GM13976 (cell line): ENCODE data around the gene MTMR1.
A peak's percentile ranks its signal among the peaks of the same experiment; 100 is the strongest.

Experiments
- DNase-seq: peaks from one replicate; pipeline ENCODE4 v3.0.0; 2012; ENCODE audit warnings: low spot score
- CTCF ChIP-seq: IDR thresholded peaks from 2 replicates; pipeline ENCODE4 v1.5.1; 2012; ENCODE audit warnings: borderline replicate concordance, mild to moderate bottlenecking; ENCODE audit not compliant: insufficient read depth; ENCODE audit errors: extremely low read depth, missing control alignments, control extremely low read depth
- in situ Hi-C: fragments of 300-500 bp; cut with MboI; formaldehyde crosslinking; loops from one replicate; pipeline ENCODE4 v1.12.0; 2022; ENCODE audit warnings: low sequenced_read_pairs, mixed read lengths, inconsistent platforms; ENCODE audit not compliant: unreplicated experiment

The MTMR1 gene

GRCh38 chrX:150694738-150695410 is 1.7 kb downstream of the MTMR1 start:
- in situ Hi-C loops: loop anchor here (25.0 kb wide), 1 partner anchor 733 kb away; no protein-coding TSS in a partner anchor
- no peak for TF ChIP-seq CTCF

GRCh38 chrX:150696331-150696730 is 3.1 kb downstream of the MTMR1 start:
- in situ Hi-C loops: loop anchor here (25.0 kb wide), 1 partner anchor 734 kb away; no protein-coding TSS in a partner anchor
- no peak for TF ChIP-seq CTCF
- DNase-seq: no peak

More at GRCh38 chrX:150694738-150695410, 1.7 kb downstream of the MTMR1 start:
- DNase-seq: peak; percentile 61

- no peak for TF ChIP-seq CTCF
- in situ Hi-C loops: loop anchor here (25.0 kb wide), 1 partner anchor 735 kb away; no protein-coding TSS in a partner anchor
- DNase-seq: no peak
Measured at GRCh38 chrX:150696866-150697265, 3.7 kb downstream of the MTMR1 start.

GRCh38 chrX:150697641-150698040 is 4.4 kb downstream of the MTMR1 start:
- DNase-seq: no peak
- no peak for TF ChIP-seq CTCF
- in situ Hi-C loops: loop anchor here (25.0 kb wide), 1 partner anchor 735 kb away; no protein-coding TSS in a partner anchor

- no peak for TF ChIP-seq CTCF
- in situ Hi-C loops: loop anchor here (25.0 kb wide), 1 partner anchor 737 kb away; no protein-coding TSS in a partner anchor
- DNase-seq: no peak
Measured at GRCh38 chrX:150698981-150699380, 5.8 kb downstream of the MTMR1 start.

GRCh38 chrX:150700107-150700506 is 6.9 kb downstream of the MTMR1 start:
- DNase-seq: no peak
- in situ Hi-C loops: no loop called here
- TF ChIP-seq CTCF: no peak
